Coronary artery (tissue), 2 donors: ENCODE data around the gene ZBTB24.

Experiments used
- DNase-seq: peaks from one replicate; pipeline ENCODE4 v3.0.0-alpha.2; 2017; ENCODE audit warnings: low spot score
- H3K27ac ChIP-seq, 2 donors: fragments of 200-600 bp; sonication (generic); one replicate each; pipeline ENCODE4 v1.5.1; 2016 to 2019
- H3K4me3 ChIP-seq: fragments of 200-600 bp; sonication (generic); 2 replicates; pipeline ENCODE4 v1.5.1; 2016; ENCODE audit warnings: mild to moderate bottlenecking, moderate library complexity
- TF ChIP-seq, protein P1 (sequence below): fragments of 200-600 bp; sonication (generic); IDR thresholded peaks from one replicate; pipeline ENCODE4 v1.5.1; 2019; ENCODE audit warnings: antibody characterized with exemption

Gene ZBTB24

DNA sequence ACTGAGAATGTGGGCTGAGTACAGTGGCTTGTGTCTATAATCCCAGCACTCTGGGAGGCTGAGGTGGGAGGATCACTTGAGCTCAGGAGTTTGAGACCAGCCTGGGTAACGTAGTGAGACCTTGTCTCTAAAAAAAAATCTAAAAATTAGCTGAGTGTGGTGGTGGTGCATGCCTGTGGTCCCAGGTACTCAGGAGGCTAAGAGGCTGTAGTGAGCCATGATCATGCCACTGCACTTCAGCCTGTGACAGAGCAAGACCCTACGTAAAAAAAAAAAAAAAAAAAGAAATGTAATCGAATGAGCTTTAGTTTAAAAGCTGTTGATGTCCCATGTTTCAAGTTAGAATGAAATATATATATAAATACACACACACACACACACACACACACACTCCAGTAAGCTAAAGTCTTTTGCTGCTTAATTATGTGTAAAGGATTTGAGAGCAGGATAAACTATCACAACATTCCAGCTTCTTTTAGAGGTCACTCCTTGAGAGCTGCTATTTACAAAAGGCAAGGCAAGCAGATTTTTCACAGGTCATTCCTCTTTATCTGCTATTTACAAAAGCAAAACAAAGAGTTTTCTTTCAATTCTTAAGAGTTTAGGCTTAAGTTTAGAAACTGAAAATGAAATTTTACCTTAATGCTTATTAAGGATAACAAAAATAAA is 22.7 kb downstream of the ZBTB24 start:
- DNase-seq = no peak
- H3K4me3 ChIP-seq = no peak overlapping the region
- H3K27ac ChIP-seq = no peak overlapping the region
- TF ChIP-seq, protein P1, sequence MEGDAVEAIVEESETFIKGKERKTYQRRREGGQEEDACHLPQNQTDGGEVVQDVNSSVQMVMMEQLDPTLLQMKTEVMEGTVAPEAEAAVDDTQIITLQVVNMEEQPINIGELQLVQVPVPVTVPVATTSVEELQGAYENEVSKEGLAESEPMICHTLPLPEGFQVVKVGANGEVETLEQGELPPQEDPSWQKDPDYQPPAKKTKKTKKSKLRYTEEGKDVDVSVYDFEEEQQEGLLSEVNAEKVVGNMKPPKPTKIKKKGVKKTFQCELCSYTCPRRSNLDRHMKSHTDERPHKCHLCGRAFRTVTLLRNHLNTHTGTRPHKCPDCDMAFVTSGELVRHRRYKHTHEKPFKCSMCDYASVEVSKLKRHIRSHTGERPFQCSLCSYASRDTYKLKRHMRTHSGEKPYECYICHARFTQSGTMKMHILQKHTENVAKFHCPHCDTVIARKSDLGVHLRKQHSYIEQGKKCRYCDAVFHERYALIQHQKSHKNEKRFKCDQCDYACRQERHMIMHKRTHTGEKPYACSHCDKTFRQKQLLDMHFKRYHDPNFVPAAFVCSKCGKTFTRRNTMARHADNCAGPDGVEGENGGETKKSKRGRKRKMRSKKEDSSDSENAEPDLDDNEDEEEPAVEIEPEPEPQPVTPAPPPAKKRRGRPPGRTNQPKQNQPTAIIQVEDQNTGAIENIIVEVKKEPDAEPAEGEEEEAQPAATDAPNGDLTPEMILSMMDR = no peak

DNA sequence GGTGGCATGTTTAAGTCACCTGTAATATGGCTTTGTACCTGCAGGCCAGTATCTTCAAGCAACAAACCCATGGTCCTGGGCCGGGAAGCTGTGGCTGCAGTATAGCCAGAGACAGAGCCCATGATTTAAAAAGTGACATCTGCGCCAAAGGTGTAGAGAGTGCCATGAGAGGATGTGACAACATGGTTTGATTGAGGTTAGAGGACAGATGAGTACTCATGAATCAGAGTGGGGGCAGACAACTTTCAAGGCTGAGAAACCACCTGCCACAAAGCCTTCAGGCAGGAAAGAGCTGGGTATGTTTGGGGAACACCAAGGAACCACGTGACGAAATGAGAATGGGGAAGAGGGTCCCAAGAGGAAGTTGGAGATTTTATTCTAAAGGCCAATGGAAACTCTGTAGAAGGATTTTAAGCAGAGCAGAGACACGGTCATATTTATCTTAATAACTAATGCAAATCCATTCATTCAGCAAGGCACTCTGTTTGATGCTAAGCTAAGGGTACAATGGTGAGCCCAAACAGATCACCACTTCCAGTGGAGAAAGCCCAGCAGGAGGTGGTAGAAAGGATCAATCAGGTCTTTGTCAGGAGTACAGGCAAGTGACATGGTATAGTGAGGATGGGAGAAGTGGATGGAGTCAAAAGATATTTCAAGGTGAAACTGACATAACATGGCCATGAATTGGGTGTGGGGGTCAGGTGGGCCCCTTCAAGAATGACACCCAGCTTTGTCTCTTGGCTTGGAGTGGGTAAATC is 24.1 kb downstream of the ZBTB24 start:
- no peak overlapping the region for H3K4me3 ChIP-seq
- no peak overlapping the region for H3K27ac ChIP-seq
- TF ChIP-seq, protein P1 = no peak
- DNase-seq = no peak

DNA sequence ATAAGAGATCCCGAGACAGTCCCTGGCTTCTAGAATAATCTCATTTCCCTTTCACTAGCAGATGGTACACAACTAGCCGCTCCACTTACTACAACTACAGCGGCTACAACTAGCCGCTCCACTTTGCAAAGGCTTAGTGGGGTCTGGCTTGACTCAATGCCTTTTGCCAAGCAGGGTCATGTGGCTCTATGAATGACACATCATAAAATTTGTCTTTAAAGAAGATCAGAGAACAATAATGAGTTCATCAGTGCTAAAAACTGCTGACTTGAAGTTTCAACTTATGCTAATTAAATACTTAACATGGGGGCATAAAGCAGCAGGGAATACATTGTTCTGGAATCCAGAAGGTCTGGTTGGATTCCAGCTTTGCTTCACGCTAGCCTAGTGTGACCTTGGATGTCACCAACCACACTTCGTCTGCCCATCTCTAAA is 25.4 kb downstream of the ZBTB24 start:
- no peak for DNase-seq
- TF ChIP-seq, protein P1 = no peak
- no peak overlapping the region for H3K4me3 ChIP-seq
- H3K27ac ChIP-seq = peak overlapping the region; percentile 86 to 94

DNA sequence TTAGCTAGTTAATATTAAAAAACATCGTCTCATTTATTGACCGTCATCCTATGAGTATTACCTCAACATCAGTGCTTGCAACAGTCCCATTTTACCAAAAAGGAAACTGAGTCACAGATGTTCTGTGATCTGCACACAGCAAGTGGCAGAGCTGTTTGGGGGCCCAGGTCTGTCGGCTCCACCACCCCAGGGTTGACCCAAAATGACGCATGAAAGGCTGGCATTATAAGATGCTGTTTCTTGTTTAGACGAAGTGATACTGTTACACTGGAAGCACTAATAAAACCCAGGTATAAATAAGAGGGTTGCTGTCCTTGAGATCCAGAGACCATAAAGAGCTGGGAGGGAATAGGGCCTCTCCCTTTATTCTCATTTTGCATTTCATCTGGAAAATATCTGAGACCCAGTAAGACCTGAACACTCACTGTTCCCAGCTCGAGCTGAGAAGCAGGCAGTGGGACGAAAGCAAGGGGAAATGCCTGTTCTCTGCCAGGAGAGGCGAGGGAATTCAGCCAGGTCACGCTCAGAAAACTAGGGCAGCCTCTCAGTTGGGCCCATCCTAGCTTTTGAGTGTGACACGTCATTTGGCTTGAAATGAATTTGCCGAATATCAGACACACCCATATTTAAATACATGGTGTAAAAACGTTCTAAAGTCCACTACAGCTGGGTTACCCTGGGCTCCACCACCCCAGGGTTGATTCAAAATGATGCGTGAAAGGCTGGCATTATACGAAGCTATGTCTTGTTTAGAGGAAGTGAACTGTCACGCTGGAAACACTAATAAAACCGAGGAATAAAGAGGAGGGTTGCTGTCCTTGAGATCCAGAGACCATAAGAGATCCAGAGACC is 26.1 kb downstream of the ZBTB24 start:
- H3K4me3 ChIP-seq = peak overlapping the region; percentile 92
- peak overlapping the region; percentile 86 to 94 for H3K27ac ChIP-seq
- TF ChIP-seq, protein P1 = no peak
- peak; percentile 91 for DNase-seq

DNA sequence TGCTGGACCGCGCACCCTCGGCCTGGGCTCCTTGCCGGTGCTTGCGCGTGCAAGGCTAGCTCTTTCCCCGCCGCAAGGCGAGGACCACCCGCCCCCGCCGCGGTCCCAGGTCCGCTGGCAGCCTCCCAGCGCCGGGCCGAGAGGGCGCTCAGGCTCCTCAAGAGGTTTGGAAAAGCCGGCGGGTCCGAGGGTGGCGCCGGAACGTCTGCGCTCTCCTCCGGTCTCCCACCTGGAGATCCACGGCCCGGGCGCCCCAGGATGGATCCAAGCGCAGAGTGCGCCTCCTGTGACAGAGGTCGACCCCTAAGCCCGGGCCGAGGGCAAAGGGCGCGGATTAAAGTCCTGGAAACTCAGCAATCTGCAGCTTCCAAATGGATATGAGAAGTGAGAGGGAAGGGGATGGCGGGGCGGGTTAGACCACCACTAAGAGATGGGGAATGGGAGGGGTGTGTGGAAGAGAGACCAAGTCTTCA is 26.9 kb downstream of the ZBTB24 start:
- TF ChIP-seq, protein P1 = no peak
- Histone ChIP-seq H3K4me3 (peak overlapping the region; percentile 92), H3K27ac (peak overlapping the region; percentile 86 to 94)
- no peak for DNase-seq

DNA sequence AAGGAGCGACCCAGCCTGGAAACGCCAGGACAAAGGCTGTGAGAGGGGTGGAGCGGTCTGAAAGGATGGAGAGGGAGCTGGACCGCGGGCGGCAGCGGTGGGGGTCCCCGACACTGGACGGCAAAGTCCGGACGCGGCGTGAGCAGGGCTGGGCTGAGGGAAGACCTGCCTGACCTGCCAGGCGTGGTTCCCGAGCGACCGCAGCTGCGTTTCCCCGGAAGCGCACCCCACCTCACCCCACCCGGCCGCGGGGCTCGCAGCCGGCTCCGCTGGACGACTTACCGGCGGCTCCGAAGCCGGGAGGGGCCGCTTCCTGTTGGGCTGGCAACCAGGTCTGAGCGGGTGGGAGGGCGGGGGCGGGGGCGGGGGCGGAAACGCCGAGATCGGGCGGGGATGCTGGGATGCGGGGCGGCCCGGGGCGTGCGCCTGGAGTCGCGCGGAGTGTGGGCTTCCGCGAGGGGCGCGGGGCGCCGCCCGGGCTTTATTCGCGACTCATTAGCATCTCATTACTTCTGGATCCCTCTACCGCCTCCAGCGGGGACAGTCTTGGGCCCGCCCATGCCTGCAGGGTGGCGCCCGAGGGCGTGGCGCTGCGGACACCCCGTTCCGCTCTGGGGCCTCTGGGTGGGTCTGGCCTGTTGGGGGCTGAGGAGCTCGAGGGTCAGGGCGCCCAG is 27.4 kb downstream of the ZBTB24 start, which contains the start of gene MICAL1:
TSS of gene MICAL1 (minus strand) at position 336 of the 674 bp plus-strand sequence. CDS start 1,576 bp downstream, outside the sequence.
- TF ChIP-seq, protein P1 = no peak
- DNase-seq = peak; percentile 87
- H3K27ac ChIP-seq = peak within 1 kb of the TSS; percentile 86 to 94
- peak within 1 kb of the TSS; percentile 92 for H3K4me3 ChIP-seq
